ENCODE results near the gene ATXN10.

DNA sequence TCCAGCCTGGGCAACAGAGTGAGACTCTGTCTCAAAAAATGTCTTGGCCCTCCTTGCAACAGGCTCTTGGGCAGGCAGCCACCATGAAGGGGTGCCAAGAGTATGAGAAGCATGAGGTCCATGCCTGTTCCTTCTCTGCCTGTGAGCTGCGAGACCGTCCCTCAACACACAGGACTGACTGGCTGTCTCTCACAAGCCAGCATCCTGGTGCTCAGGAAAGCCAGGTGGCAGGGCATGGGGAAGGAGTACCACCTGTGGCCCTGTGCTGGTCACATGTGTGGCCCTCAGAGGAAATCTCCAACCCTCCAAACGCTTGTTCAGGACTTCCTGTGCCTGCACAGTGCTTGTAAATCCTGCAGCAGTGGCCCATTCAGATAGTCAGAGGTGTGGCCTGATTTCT is 83.2 kb downstream of the ATXN10 start:
- TF ChIP-seq POLR2A (IDR thresholded peaks at IDR 0.05; ENCODE audit: extremely low read depth, insufficient read length): no peak
- TF ChIP-seq, protein P1, sequence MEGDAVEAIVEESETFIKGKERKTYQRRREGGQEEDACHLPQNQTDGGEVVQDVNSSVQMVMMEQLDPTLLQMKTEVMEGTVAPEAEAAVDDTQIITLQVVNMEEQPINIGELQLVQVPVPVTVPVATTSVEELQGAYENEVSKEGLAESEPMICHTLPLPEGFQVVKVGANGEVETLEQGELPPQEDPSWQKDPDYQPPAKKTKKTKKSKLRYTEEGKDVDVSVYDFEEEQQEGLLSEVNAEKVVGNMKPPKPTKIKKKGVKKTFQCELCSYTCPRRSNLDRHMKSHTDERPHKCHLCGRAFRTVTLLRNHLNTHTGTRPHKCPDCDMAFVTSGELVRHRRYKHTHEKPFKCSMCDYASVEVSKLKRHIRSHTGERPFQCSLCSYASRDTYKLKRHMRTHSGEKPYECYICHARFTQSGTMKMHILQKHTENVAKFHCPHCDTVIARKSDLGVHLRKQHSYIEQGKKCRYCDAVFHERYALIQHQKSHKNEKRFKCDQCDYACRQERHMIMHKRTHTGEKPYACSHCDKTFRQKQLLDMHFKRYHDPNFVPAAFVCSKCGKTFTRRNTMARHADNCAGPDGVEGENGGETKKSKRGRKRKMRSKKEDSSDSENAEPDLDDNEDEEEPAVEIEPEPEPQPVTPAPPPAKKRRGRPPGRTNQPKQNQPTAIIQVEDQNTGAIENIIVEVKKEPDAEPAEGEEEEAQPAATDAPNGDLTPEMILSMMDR (IDR thresholded peaks at IDR 0.05; ENCODE audit: low read depth, low read length): no peak
- TF ChIP-seq MYC (IDR thresholded peaks at IDR 0.05; ENCODE audit: low read depth, low read length): no peak

Data from NB4 (cell line).